ENCODE measurements around the gene RHCG. TPM values are rescaled to one million over a fixed set of nuclear protein-coding genes. Genes with fewer than 3 reads are reported as not detected.

Gene RHCG
- total RNA-seq, 2 experiments from 2014 or later, result not detected

Other genes with a start within 250 kb of the RHCG start
- 10 to 100 TPM; 63.2 to 80.4 TPM for gene POLG, start 161.8 kb downstream of the RHCG start, total RNA-seq
- 10 to 100 TPM; 25.7 to 28.9 TPM for gene TICRR, start 78.9 kb upstream of the RHCG start, total RNA-seq
- 1 to 10 TPM; 2.1 to 2.3 TPM for gene KIF7, start 158.9 kb upstream of the RHCG start, total RNA-seq
- gene PLIN1, start 182.8 kb upstream of the RHCG start, total RNA-seq, result under 1 TPM; 0.39 to 0.41 TPM
- 1 to 10 TPM; 4.7 to 5.3 TPM for gene PEX11A, start 194.2 kb upstream of the RHCG start, total RNA-seq
- gene WDR93, start 194.2 kb upstream of the RHCG start, total RNA-seq, result not detected

All from activated CD4-positive, alpha-beta T cell treated with anti-CD3 and anti-CD28 coated beads for 36 hours (primary cell).